DOHH2 (cell line): ENCODE data around the gene GYG1.

Experiments used
- H3F3A ChIP-seq: fragments of 200-600 bp; sonication (generic), shearing (Covaris generic); 2 replicates; pipeline ENCODE4 v1.6.0; 2016; ENCODE audit warnings: antibody characterized with exemption, mild to moderate bottlenecking; ENCODE audit not compliant: control insufficient read depth, insufficient read depth
- H3K27ac ChIP-seq: fragments of 200-600 bp; sonication (generic); 2 replicates; pipeline ENCODE4 v1.5.1; 2014; ENCODE audit warnings: low read depth, mild to moderate bottlenecking, low read length, moderate library complexity
- H3K27me3 ChIP-seq: fragments of 200-600 bp; sonication (generic); 2 replicates; pipeline ENCODE4 v1.6.1; 2014; ENCODE audit warnings: mild to moderate bottlenecking, low read length, mixed read lengths; ENCODE audit not compliant: control insufficient read depth
- H3K36me3 ChIP-seq: fragments of 200-600 bp; sonication (generic); 2 replicates; pipeline ENCODE4 v1.6.1; 2014; ENCODE audit warnings: mild to moderate bottlenecking, low read length, moderate library complexity, mixed read lengths; ENCODE audit not compliant: control insufficient read depth
- H3K4me1 ChIP-seq: fragments of 200-600 bp; sonication (generic); 2 replicates; pipeline ENCODE4 v1.6.1; 2014; ENCODE audit warnings: mild to moderate bottlenecking, low read length, mixed read lengths; ENCODE audit not compliant: control insufficient read depth
- H3K4me2 ChIP-seq: fragments of 200-600 bp; sonication (generic); 2 replicates; pipeline ENCODE4 v1.6.0; 2014; ENCODE audit warnings: mild to moderate bottlenecking, low read length, moderate library complexity
- H3K4me3 ChIP-seq: fragments of 200-600 bp; sonication (generic); 2 replicates; pipeline ENCODE4 v1.5.1; 2014; ENCODE audit warnings: mild to moderate bottlenecking, low read length, mixed read lengths
- H3K79me2 ChIP-seq: fragments of 200-600 bp; sonication (generic); 2 replicates; pipeline ENCODE4 v1.6.1; 2014; ENCODE audit warnings: mild to moderate bottlenecking, low read length, mixed read lengths; ENCODE audit not compliant: control insufficient read depth
- H3K9me2 ChIP-seq: fragments of 200-600 bp; sonication (generic); replicated peaks from 2 replicates; pipeline ENCODE4 v1.6.1; 2014; ENCODE audit warnings: mild to moderate bottlenecking, low read length, mixed read lengths; ENCODE audit not compliant: control insufficient read depth
- H3K9me3 ChIP-seq: fragments of 200-600 bp; sonication (generic); 2 replicates; pipeline ENCODE4 v1.6.1; 2014; ENCODE audit warnings: antibody characterized with exemption, low read length, mixed read lengths; ENCODE audit not compliant: control insufficient read depth, insufficient read depth
- H4K20me1 ChIP-seq: fragments of 200-600 bp; sonication (generic); 2 replicates; pipeline ENCODE4 v1.6.0; 2014; ENCODE audit warnings: low read depth, mild to moderate bottlenecking, antibody characterized with exemption, low read length, moderate library complexity; ENCODE audit not compliant: control insufficient read depth, insufficient read depth
- EZH2phosphoT487 ChIP-seq: fragments of 200-600 bp; sonication (generic); IDR thresholded peaks from 2 replicates; pipeline ENCODE4 v1.6.1; 2017; ENCODE audit warnings: borderline replicate concordance, mild to moderate bottlenecking, antibody characterized with exemption, low read length, moderate library complexity, mixed read lengths
- TF ChIP-seq, protein P1 (sequence below): fragments of 200-600 bp; sonication (generic); IDR thresholded peaks from one replicate; pipeline ENCODE4 v1.5.1; 2014; ENCODE audit warnings: antibody characterized with exemption, mild to moderate bottlenecking, low read depth, low read length; ENCODE audit not compliant: poor library complexity, severe bottlenecking

GYG1 gene

GRCh38 chr3:148999806-149000205, 8.5 kb downstream of the GYG1 start:
- peaks cover 54% of the 10 kb centered on the region for H3K36me3 ChIP-seq
- no peaks in the 10 kb centered on the region for H3F3A ChIP-seq
- no peak overlapping the region for H3K27ac ChIP-seq
- H3K9me2 ChIP-seq = no peaks in the 10 kb centered on the region
- H3K79me2 ChIP-seq = no peaks in the 10 kb centered on the region
- H3K4me2 ChIP-seq = no peak overlapping the region
- no peak for TF ChIP-seq EZH2phosphoT487
- TF ChIP-seq, protein P1, sequence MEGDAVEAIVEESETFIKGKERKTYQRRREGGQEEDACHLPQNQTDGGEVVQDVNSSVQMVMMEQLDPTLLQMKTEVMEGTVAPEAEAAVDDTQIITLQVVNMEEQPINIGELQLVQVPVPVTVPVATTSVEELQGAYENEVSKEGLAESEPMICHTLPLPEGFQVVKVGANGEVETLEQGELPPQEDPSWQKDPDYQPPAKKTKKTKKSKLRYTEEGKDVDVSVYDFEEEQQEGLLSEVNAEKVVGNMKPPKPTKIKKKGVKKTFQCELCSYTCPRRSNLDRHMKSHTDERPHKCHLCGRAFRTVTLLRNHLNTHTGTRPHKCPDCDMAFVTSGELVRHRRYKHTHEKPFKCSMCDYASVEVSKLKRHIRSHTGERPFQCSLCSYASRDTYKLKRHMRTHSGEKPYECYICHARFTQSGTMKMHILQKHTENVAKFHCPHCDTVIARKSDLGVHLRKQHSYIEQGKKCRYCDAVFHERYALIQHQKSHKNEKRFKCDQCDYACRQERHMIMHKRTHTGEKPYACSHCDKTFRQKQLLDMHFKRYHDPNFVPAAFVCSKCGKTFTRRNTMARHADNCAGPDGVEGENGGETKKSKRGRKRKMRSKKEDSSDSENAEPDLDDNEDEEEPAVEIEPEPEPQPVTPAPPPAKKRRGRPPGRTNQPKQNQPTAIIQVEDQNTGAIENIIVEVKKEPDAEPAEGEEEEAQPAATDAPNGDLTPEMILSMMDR = no peak
- peaks cover 8% of the 10 kb centered on the region; the same call in 1 of the 2 replicates for H3K4me1 ChIP-seq
- H4K20me1 ChIP-seq = no peaks in the 10 kb centered on the region
- no peaks in the 10 kb centered on the region for H3K9me3 ChIP-seq
- no peaks in the 10 kb centered on the region for H3K27me3 ChIP-seq
- no peak overlapping the region for H3K4me3 ChIP-seq

- TF ChIP-seq, protein P1 = no peak
- no peak for TF ChIP-seq EZH2phosphoT487
- Histone ChIP-seq H3K79me2 (no peaks in the 10 kb centered on the region), H3K9me2 (no peaks in the 10 kb centered on the region), H3K27me3 (no peaks in the 10 kb centered on the region), H3K27ac (no peak overlapping the region), H3F3A (no peaks in the 10 kb centered on the region), H4K20me1 (no peaks in the 10 kb centered on the region), H3K4me1 (peaks cover 8% of the 10 kb centered on the region; the same call in 1 of the 2 replicates), H3K36me3 (peaks cover 53% of the 10 kb centered on the region), H3K9me3 (no peaks in the 10 kb centered on the region), H3K4me2 (no peak overlapping the region), H3K4me3 (no peak overlapping the region)
Measured at GRCh38 chr3:149000206-149000745, 8.9 kb downstream of the GYG1 start.

DNA sequence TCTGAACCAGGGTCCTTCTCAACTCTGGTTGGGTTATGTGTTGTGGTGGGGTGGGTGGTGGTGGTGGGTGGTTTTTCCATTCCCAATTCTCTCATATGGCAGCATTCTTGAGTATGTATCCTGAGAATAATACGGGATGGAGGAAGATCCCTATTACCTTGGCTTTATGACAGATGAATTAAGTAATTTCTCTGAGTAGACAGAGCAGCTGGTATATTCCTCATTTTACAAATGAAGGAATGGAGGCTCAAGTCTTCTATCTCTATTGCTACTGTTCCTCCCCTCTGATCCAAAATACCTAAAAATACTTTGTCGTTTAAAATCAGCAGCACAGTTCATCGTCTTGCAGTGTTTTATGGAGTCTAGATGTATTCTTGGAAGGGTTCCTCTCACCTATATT, 10.4 kb downstream of the GYG1 start:
- Histone ChIP-seq H3K4me1 (peaks cover 8% of the 10 kb centered on the region; the same call in 1 of the 2 replicates), H3K79me2 (no peaks in the 10 kb centered on the region), H3K27ac (no peak overlapping the region)

More for the DNA sequence above, 10.4 kb downstream of the GYG1 start:
- H3K36me3 ChIP-seq = peaks cover 39% of the 10 kb centered on the region
- no peak overlapping the region for H3K4me3 ChIP-seq
- no peaks in the 10 kb centered on the region for H3K9me2 ChIP-seq
- no peaks in the 10 kb centered on the region for H3K27me3 ChIP-seq
- TF ChIP-seq, protein P1 = no peak
- no peak for TF ChIP-seq EZH2phosphoT487
- no peaks in the 10 kb centered on the region for H3F3A ChIP-seq
- no peak overlapping the region for H3K4me2 ChIP-seq
- no peaks in the 10 kb centered on the region for H4K20me1 ChIP-seq
- H3K9me3 ChIP-seq = no peaks in the 10 kb centered on the region
